Stimulated activated CD8-positive, alpha-beta memory T cell treated with anti-CD3 and anti-CD28 coated beads, Interleukin-2, amount 100 ng/mL, for 1 hour (primary cell): Measurements from ENCODE around the gene PTPRG.

Experiments used
- DNase-seq, 2 donors: peaks; one replicate each; pipeline ENCODE4 v3.0.0-alpha.2; 2020; ENCODE audit warnings: low read depth in 2 of 2

Gene PTPRG

GRCh38 chr3:61650719-61651410 lies 89.5 kb downstream of the PTPRG start:
- DNase-seq: no peak

- no peak for DNase-seq
Observed at GRCh38 chr3:61657689-61658088, 96.3 kb downstream of the PTPRG start.

GRCh38 chr3:61662861-61663260 lies 101.5 kb downstream of the PTPRG start:
- DNase-seq: no peak

GRCh38 chr3:61663356-61664104 lies 102.2 kb downstream of the PTPRG start:
- no peak for DNase-seq

- DNase-seq: no peak
Observed at GRCh38 chr3:61664105-61664482, 102.7 kb downstream of the PTPRG start.

- no peak for DNase-seq
Observed at GRCh38 chr3:61665121-61665520, 103.8 kb downstream of the PTPRG start.

GRCh38 chr3:61665987-61666386 lies 104.6 kb downstream of the PTPRG start:
- no peak for DNase-seq

GRCh38 chr3:61666615-61667330 lies 105.4 kb downstream of the PTPRG start:
- DNase-seq: no peak

- no peak for DNase-seq
Observed at GRCh38 chr3:61667383-61667782, 106.0 kb downstream of the PTPRG start.

- no peak for DNase-seq
Observed at GRCh38 chr3:61667814-61668213, 106.4 kb downstream of the PTPRG start.

- DNase-seq: no peak
Observed at GRCh38 chr3:61668317-61668864, 107.0 kb downstream of the PTPRG start.

GRCh38 chr3:61669203-61669602 lies 107.8 kb downstream of the PTPRG start:
- no peak for DNase-seq

- DNase-seq: no peak
Observed at GRCh38 chr3:61669668-61670299, 108.4 kb downstream of the PTPRG start.

- DNase-seq: no peak
Observed at GRCh38 chr3:61673651-61674050, 112.3 kb downstream of the PTPRG start.

- no peak for DNase-seq
Observed at GRCh38 chr3:61674596-61674995, 113.2 kb downstream of the PTPRG start.

- DNase-seq: no peak
Observed at GRCh38 chr3:61679026-61679425, 117.7 kb downstream of the PTPRG start.

- DNase-seq: no peak
Observed at GRCh38 chr3:61680617-61681016, 119.2 kb downstream of the PTPRG start.

- no peak for DNase-seq
Observed at GRCh38 chr3:61681636-61682035, 120.3 kb downstream of the PTPRG start.

- no peak for DNase-seq
Observed at GRCh38 chr3:61682671-61683548, 121.5 kb downstream of the PTPRG start.

- DNase-seq: no peak
Observed at GRCh38 chr3:61683549-61684236, 122.3 kb downstream of the PTPRG start.
